ENCODE results near the gene SASH3.
"Not testable (repeated sequence)": the region's sequence is repeated elsewhere in the genome, so short reads cannot be mapped to it uniquely, and the experiment has no call there.

The SASH3 gene

GRCh38 chrX:129779747-129780146, at the start of gene SASH3:
TSS of gene SASH3 (plus strand) at chrX:129779949. CDS start at chrX:129780098, 149 bp downstream.
- no peak for DNase-seq

- DNase-seq: no peak
Measured at GRCh38 chrX:129731228-129731627, 48.5 kb upstream of the SASH3 start.

- DNase-seq: no peak
Measured at GRCh38 chrX:129732857-129733256, 46.9 kb upstream of the SASH3 start.

- DNase-seq: no peak
Measured at GRCh38 chrX:129733335-129733734, 46.4 kb upstream of the SASH3 start.

GRCh38 chrX:129736491-129736890, 43.3 kb upstream of the SASH3 start:
- DNase-seq: no peak

- DNase-seq: no peak
Measured at GRCh38 chrX:129737916-129738315, 41.8 kb upstream of the SASH3 start.

GRCh38 chrX:129738466-129739308, 41.1 kb upstream of the SASH3 start, which contains the start of gene XPNPEP2:
TSS of gene XPNPEP2 (plus strand) at chrX:129738979. CDS start at chrX:129739214, 235 bp downstream.
- no peak for DNase-seq

- no peak for DNase-seq
Measured at GRCh38 chrX:129739578-129739977, 40.2 kb upstream of the SASH3 start.

- DNase-seq: no peak
Measured at GRCh38 chrX:129741880-129742758, 37.6 kb upstream of the SASH3 start.

GRCh38 chrX:129742759-129743152, 37.0 kb upstream of the SASH3 start:
- DNase-seq: not testable (repeated sequence)

- DNase-seq: no peak
Measured at GRCh38 chrX:129743821-129744220, 35.9 kb upstream of the SASH3 start.

GRCh38 chrX:129744861-129745321, 34.9 kb upstream of the SASH3 start:
- DNase-seq: no peak

GRCh38 chrX:129746557-129747470, 32.9 kb upstream of the SASH3 start:
- DNase-seq: no peak

- DNase-seq: no peak
Measured at GRCh38 chrX:129747533-129747932, 32.2 kb upstream of the SASH3 start.

- DNase-seq: no peak
Measured at GRCh38 chrX:129748305-129748704, 31.4 kb upstream of the SASH3 start.

GRCh38 chrX:129749069-129749468, 30.7 kb upstream of the SASH3 start:
- no peak for DNase-seq

- DNase-seq: no peak
Measured at GRCh38 chrX:129750971-129751370, 28.8 kb upstream of the SASH3 start.

GRCh38 chrX:129754056-129755024, 25.4 kb upstream of the SASH3 start:
- no peak for DNase-seq

GRCh38 chrX:129755779-129756650, 23.7 kb upstream of the SASH3 start:
- DNase-seq: no peak

GRCh38 chrX:129759576-129760061, 20.1 kb upstream of the SASH3 start:
- no peak for DNase-seq

Data from NCI-H748 treated with DMSO at 0.1 percent for 48 hours (cell line).